ENCODE results near the gene GSTT2B.
"Not testable (repeated sequence)": the region's sequence is repeated elsewhere in the genome, so short reads cannot be mapped to it uniquely, and the experiment has no call there.

The GSTT2B gene

GRCh38 chr22:24001314-24001713 is 40.3 kb upstream of the GSTT2B start:
- in situ Hi-C loops (cut with MboI; ENCODE audit: low sequenced_read_pairs, unreplicated experiment): no loop called here
- DNase-seq (ENCODE audit: low spot score): peak; percentile 25
- no peak for TF ChIP-seq CTCF (IDR thresholded peaks at IDR 0.05; ENCODE audit: borderline replicate concordance, control extremely low read depth, extremely low read depth, insufficient read depth, missing control alignments)

DNA sequence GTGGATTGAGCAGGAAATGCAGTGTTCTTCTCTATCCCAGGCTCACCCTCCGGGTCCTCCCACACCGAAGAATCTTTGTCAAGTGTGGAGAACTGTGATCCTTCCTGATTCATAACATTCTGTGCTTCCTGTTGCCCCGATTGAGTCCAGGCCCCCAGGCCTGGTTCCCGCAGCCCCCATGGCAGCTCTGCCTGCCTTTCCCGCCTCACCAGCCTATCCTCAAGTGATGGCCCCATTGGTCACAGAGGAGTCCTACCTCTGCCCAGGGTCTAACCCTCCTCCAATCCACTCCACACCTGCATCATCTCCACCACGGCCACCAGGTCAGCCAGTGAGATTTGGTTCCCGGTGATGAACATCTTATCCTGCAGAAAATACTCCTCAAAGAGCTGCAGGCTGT is 38.8 kb upstream of the GSTT2B start:
- DNase-seq (ENCODE audit: low spot score); in situ Hi-C loops (cut with MboI; ENCODE audit: low sequenced_read_pairs, unreplicated experiment): not testable (repeated sequence)

GRCh38 chr22:23997092-23997491 is 36.1 kb upstream of the GSTT2B start:
- no peak for TF ChIP-seq CTCF (IDR thresholded peaks at IDR 0.05; ENCODE audit: borderline replicate concordance, control extremely low read depth, extremely low read depth, insufficient read depth, missing control alignments)
- DNase-seq (ENCODE audit: low spot score): no peak
- in situ Hi-C loops (cut with MboI; ENCODE audit: low sequenced_read_pairs, unreplicated experiment): no loop called here

- in situ Hi-C loops (cut with MboI; ENCODE audit: low sequenced_read_pairs, unreplicated experiment); DNase-seq (ENCODE audit: low spot score): not testable (repeated sequence)
Observed at GRCh38 chr22:23993581-23994177, 32.7 kb upstream of the GSTT2B start.

DNA sequence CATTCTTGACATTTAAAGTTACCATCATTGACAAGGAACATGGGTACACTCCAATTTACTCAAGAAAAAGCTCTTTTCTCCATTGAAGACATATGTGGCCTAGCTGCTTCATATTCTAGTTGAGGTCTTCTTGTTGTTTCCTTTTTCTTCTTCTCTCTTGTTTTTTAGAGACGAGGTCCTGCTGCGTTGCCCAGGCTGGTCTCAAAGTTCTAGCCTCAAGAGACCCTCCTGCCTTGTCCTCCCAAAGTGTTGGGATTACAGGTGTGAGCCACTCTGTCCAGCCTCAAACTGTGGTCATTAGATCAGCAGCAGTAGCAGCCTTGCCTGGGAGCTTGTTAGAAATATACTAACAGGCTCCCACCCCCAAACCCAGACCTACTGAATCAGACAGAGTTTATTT is 32.1 kb upstream of the GSTT2B start:
- DNase-seq (ENCODE audit: low spot score); in situ Hi-C loops (cut with MboI; ENCODE audit: low sequenced_read_pairs, unreplicated experiment): not testable (repeated sequence)

DNA sequence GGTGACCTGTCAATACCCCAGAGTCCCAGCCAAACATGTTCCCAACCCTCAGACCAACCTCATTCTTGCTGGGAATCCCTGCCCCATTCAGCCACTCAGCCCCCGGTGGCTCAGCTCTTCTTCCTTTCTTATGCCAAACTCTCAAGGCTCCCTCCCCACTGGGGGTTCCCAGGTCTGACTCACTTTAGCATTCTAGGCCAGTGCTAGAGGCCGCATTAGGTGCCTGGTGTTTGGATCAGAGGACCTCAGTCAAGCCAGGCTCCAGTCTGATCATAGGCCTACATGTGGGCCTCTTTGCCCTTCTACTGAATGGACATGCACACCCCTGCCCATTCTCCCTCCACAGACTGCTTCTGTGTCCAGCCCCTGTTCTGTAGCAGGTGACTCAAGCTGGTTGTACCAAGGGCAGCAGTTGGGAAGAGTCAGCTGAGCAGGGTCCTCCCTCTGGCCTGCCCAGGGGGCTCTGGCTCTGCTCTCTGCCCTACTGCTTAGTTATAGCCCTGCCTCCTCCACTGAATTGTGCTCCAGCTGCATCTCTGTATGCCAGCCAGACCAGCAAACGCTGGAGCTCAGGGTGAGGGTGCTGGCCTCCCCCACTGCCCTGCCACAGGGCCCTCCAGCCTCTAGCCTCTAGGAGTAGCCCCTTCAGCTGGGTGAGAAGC is 28.7 kb upstream of the GSTT2B start:
- DNase-seq (ENCODE audit: low spot score); in situ Hi-C loops (cut with MboI; ENCODE audit: low sequenced_read_pairs, unreplicated experiment): not testable (repeated sequence)

DNA sequence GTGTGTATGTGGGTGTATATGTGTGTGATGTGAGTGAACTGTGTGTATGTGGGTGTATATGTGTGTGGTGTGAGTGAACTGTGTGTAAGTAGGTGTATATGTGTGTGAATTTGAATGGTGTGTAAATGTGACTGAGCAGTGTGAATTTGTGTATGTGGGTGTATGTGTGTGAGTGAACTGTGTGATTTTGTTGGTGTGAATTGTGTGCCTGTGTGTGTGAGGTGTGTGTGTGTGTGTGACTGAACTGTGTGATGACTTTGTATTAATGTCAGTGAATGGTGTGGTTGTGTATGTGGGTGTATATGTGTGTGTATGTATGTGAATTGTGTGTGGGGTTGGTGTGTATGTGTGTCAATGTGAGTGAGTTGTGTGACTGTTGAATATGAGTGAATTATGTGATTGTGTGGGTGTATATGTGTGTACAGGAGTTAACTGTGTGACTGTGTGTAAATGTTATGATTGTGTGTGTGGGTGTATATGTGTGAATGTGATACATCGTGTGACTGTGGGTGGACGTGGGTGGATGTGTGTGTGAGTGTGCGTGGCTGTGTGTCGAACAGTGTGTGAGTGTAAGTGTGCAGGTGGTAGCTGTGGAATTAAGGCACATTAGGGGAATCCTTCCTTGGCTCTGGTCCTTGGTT is 25.7 kb upstream of the GSTT2B start:
- in situ Hi-C loops (cut with MboI; ENCODE audit: low sequenced_read_pairs, unreplicated experiment); DNase-seq (ENCODE audit: low spot score): not testable (repeated sequence)

- in situ Hi-C loops (cut with MboI; ENCODE audit: low sequenced_read_pairs, unreplicated experiment); DNase-seq (ENCODE audit: low spot score): not testable (repeated sequence)
Observed at GRCh38 chr22:23986089-23986488, 25.1 kb upstream of the GSTT2B start.

DNA sequence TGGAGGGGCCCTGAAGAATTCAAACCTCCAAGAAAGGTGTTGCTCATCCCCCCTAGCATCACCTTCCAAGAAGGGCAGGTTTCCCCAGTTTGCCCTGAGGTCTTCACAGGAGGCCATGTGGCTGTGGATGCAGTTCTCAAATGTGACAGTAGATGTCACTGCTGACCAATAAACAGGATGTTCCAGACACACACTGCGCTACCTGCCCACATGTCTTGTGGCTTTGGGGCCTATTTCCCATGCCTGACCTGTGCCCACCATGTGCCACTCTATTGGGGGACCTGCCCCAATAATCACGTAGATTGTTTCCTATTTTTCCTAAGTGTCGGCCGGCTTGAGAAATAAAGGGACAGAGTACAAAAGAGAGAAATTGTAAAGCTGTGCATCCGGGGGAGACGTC is 23.4 kb upstream of the GSTT2B start:
- no peak for DNase-seq (ENCODE audit: low spot score)
- in situ Hi-C loops (cut with MboI; ENCODE audit: low sequenced_read_pairs, unreplicated experiment): no loop called here
- peak; percentile 35 for TF ChIP-seq CTCF (IDR thresholded peaks at IDR 0.05; ENCODE audit: borderline replicate concordance, control extremely low read depth, extremely low read depth, insufficient read depth, missing control alignments)

DNA sequence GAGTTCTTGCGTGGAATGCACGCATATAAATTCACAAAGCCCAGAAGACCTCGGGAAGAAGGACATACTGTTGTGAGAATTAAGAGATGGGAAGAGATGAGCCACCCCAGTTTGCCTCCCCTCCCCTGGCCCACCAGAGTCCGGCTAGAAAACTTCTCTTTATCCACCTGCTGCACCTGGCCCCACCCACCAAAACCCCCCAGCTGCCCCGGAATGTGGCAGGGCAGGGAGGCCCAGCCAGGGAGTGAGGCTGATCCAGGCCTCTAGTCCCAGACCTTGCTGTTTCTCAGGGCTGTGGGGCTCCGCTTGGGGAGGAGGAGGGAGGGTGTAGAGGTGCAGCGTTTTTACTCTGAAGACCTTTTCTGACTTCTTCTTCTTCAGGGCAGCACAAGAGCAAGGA is 19.6 kb upstream of the GSTT2B start:
- in situ Hi-C loops (cut with MboI; ENCODE audit: low sequenced_read_pairs, unreplicated experiment): not testable (repeated sequence)

DNA sequence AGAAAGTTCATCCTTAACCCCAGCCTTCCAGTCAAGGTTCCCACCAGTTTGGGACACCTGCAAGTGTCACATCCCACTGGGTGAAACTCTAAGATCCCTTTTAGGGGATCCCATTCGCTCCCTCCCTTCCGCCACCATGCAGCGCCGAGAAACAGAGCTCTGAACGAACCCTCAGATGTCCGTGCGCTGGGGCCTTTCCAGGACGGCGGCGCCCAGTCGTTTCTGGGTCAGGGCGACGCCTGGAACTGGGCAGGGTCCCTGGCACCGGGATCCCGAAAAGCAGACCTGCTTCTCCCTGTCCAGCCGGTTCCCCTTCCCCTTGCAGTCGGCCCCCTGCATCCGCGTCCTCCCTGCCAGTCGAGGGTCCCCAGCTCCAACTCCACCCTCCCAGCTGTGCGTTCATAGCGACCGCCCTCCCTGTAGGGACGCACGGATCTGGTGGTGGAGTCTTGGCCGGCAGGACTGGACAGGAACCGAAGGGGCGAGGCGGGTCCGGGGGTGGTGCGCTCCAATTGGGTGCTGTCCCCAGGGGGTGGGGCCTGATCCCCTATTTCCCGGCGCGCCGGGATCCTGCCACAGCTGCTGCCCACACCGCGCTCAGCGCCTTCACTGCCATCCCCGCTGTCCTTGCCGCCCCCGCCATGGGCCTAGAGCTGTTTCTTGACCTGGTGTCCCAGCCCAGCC is 18.7 kb upstream of the GSTT2B start, which contains the start of gene GSTT2:
TSS of gene GSTT2 (plus strand) at position 578 of the 684 bp plus-strand sequence.
- DNase-seq (ENCODE audit: low spot score); in situ Hi-C loops (cut with MboI; ENCODE audit: low sequenced_read_pairs, unreplicated experiment): not testable (repeated sequence)

More for the DNA sequence above, 19.6 kb upstream of the GSTT2B start:
- not testable (repeated sequence) for DNase-seq (ENCODE audit: low spot score)

GRCh38 chr22:23977304-23977703 is 16.3 kb upstream of the GSTT2B start:
- in situ Hi-C loops (cut with MboI; ENCODE audit: low sequenced_read_pairs, unreplicated experiment); DNase-seq (ENCODE audit: low spot score): not testable (repeated sequence)

- in situ Hi-C loops (cut with MboI; ENCODE audit: low sequenced_read_pairs, unreplicated experiment); DNase-seq (ENCODE audit: low spot score): not testable (repeated sequence)
Observed at GRCh38 chr22:23974836-23975352, 13.9 kb upstream of the GSTT2B start.

DNA sequence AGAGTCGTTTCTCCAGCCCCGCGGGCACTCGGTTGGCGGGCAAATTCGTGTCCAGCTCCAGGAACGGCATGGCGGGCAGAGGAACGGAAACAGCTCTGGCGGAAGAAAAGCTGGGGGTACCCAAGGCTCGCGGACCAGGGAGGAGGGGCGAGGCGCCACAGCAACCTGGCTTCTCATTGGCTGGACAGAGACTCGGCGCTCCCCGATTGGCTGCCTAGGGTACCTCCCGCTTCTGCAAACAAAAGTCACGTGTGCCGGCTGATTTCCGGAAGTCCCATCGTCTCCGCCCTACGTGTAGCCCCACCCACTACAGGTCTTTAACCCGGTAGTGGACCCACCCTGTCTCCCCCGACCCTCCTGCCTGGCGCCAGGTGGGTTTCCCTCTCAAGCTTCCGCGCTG is 13.3 kb upstream of the GSTT2B start, which contains the start of gene DDT:
TSS of gene DDT (minus strand) at position 97 of the 400 bp plus-strand sequence. CDS start at position 70, 27 bp downstream.
- in situ Hi-C loops (cut with MboI; ENCODE audit: low sequenced_read_pairs, unreplicated experiment): not testable (repeated sequence)

More for the DNA sequence above, 13.3 kb upstream of the GSTT2B start, which contains the start of gene DDT:
- not testable (repeated sequence) for DNase-seq (ENCODE audit: low spot score)
